H1 (cell line): Measurements from ENCODE around the gene APOBEC3F. TPM values are rescaled to one million over a fixed set of nuclear protein-coding genes. Genes with fewer than 3 reads are reported as not detected.
"Not testable (repeated sequence)": the region's sequence is repeated elsewhere in the genome, so short reads cannot be mapped to it uniquely, and the experiment has no call there.

Experiments used
- CTCF ChIA-PET: fragments of 300-600 bp; sonication (Branson Sonifier 250); formaldehyde crosslinking; loops from one replicate; lab custom pipeline; 2021; ENCODE audit not compliant: partially characterized antibody; lab: Charles Lee
- POLR2A ChIA-PET: fragments of 300-600 bp; sonication (Branson Sonifier 250); formaldehyde crosslinking; loops from one replicate; lab custom pipeline; 2021; ENCODE audit warnings: inconsistent platforms; ENCODE audit not compliant: partially characterized antibody; lab: Charles Lee
- DNase-seq, 2 experiments: peaks; one replicate each; pipeline versions ENCODE4 v3.0.0 to v3.0.0-alpha.2; 2010 to 2022; ENCODE audit warnings: low spot score in 2 of 2, low read depth in 1 of 2, mixed read lengths in 1 of 2
- FAIRE-seq: peaks from 2 replicates; lab custom pipeline; 2011; peaks lifted over from hg19 to GRCh38; lab: Jason Lieb, UNC
- H2AFZ ChIP-seq: 2 replicates; pipeline ENCODE4 v1.8.1; 2012; ENCODE audit warnings: low read length, inconsistent platforms
- H2AK5ac ChIP-seq: 2 replicates; pipeline ENCODE4 v1.6.1; 2013; ENCODE audit warnings: low read depth, low read length
- H2BK120ac ChIP-seq: replicated peaks from 2 replicates; pipeline ENCODE3; 2013; ENCODE audit warnings: low read depth, low read length, inconsistent platforms
- H2BK12ac ChIP-seq: 2 replicates; pipeline ENCODE4 v1.6.1; 2013; ENCODE audit warnings: low read depth, low read length
- H2BK15ac ChIP-seq: 2 replicates; pipeline ENCODE4 v1.6.1; 2013; ENCODE audit warnings: low read length
- H2BK20ac ChIP-seq: 2 replicates; pipeline ENCODE4 v1.6.1; 2013; ENCODE audit warnings: low read length
- H2BK5ac ChIP-seq: 2 replicates; pipeline ENCODE4 v1.6.1; 2013; ENCODE audit warnings: low read depth, low read length
- H3K14ac ChIP-seq: 2 replicates; pipeline ENCODE4 v1.6.1; 2013; ENCODE audit warnings: inconsistent platforms; ENCODE audit not compliant: insufficient read length
- H3K18ac ChIP-seq: 2 replicates; pipeline ENCODE4 v1.6.1; 2013; ENCODE audit warnings: low read length; ENCODE audit errors: extremely low read depth
- H3K23ac ChIP-seq: 2 replicates; pipeline ENCODE4 v1.6.1; 2013; ENCODE audit warnings: inconsistent platforms; ENCODE audit not compliant: insufficient read length
- H3K23me2 ChIP-seq: 2 replicates; pipeline ENCODE4 v1.6.1; 2013; ENCODE audit warnings: low read depth, low read length
- H3K27ac ChIP-seq: 2 replicates; pipeline ENCODE4 v1.6.1; 2011; ENCODE audit warnings: low read depth, low read length, inconsistent platforms
- H3K27me3 ChIP-seq, 4 experiments: replicated peaks in 1 of 4; 1 replicate in 1 of 4; 2 replicates in 3 of 4; pipeline versions ENCODE4 v1.6.1 to v1.8.1; 2011 to 2013; ENCODE audit warnings: low read length in 3 of 4, mild to moderate bottlenecking in 3 of 4, inconsistent platforms in 2 of 4, mixed read lengths in 2 of 4, moderate library complexity in 1 of 4; ENCODE audit not compliant: control insufficient read depth in 3 of 4, insufficient read depth in 3 of 4; ENCODE audit errors: extremely low read depth in 1 of 4
- H3K36me3 ChIP-seq, 4 experiments: 2 replicates each; pipeline versions ENCODE4 v1.6.1 to v1.8.1; 2011 to 2013; ENCODE audit warnings: mild to moderate bottlenecking in 4 of 4, low read length in 3 of 4, moderate library complexity in 2 of 4, control low read depth in 1 of 4, inconsistent platforms in 1 of 4; ENCODE audit not compliant: insufficient read depth in 4 of 4, control insufficient read depth in 2 of 4
- H3K4ac ChIP-seq: replicated peaks from 2 replicates; pipeline ENCODE3; 2013; ENCODE audit warnings: low read length, low read depth, mixed read lengths, inconsistent platforms; ENCODE audit not compliant: insufficient read length
- H3K4me1 ChIP-seq, 4 experiments: replicated peaks in 1 of 4; 1 replicate in 1 of 4; 2 replicates in 3 of 4; pipeline versions ENCODE4 v1.6.1 to v1.8.1; 2011 to 2013; ENCODE audit warnings: low read length in 3 of 4, inconsistent platforms in 2 of 4, mixed read lengths in 1 of 4; ENCODE audit not compliant: insufficient read depth in 4 of 4, control insufficient read depth in 3 of 4
- H3K4me2 ChIP-seq, 2 experiments: 2 replicates each; pipeline versions ENCODE4 v1.6.1 to v1.8.1; 2011 to 2013; ENCODE audit warnings: low read depth in 2 of 2, low read length in 2 of 2, control low read depth in 1 of 2, inconsistent platforms in 1 of 2, mild to moderate bottlenecking in 1 of 2; ENCODE audit not compliant: insufficient read depth in 1 of 2
- H3K4me3 ChIP-seq, 4 experiments: fragments of 200-600, 300-600 bp in 1 of 4; sonication (generic), shearing (Covaris generic), sonication (Bioruptor Twin) in 1 of 4; 2 replicates each; pipeline versions ENCODE4 v1.5.1 to v1.8.1; 2011 to 2016; ENCODE audit warnings: low read length in 4 of 4, low read depth in 3 of 4, control low read depth in 2 of 4, inconsistent platforms in 2 of 4, mild to moderate bottlenecking in 2 of 4, mixed read lengths in 1 of 4, moderate library complexity in 1 of 4; ENCODE audit not compliant: insufficient read depth in 2 of 4; ENCODE audit errors: extremely low read depth in 1 of 4
- H3K56ac ChIP-seq: replicated peaks from 2 replicates; pipeline ENCODE3; 2013; ENCODE audit warnings: low read depth, mild to moderate bottlenecking, mixed read lengths, low read length, inconsistent platforms; ENCODE audit not compliant: insufficient read length
- H3K79me1 ChIP-seq: 2 replicates; pipeline ENCODE4 v1.6.1; 2013; ENCODE audit warnings: low read depth, low read length, control low read depth
- H3K79me2 ChIP-seq, 2 experiments: 2 replicates each; pipeline versions ENCODE4 v1.6.1 to v1.8.1; 2012 to 2013; ENCODE audit warnings: low read length in 2 of 2, mild to moderate bottlenecking in 2 of 2, inconsistent platforms in 1 of 2; ENCODE audit not compliant: insufficient read depth in 2 of 2, control insufficient read depth in 1 of 2
- H3K9ac ChIP-seq, 4 experiments: replicated peaks in 1 of 4; 1 replicate in 1 of 4; 2 replicates in 3 of 4; pipeline versions ENCODE4 v1.6.1 to v1.8.1; 2011 to 2013; ENCODE audit warnings: low read depth in 3 of 4, low read length in 3 of 4, control low read depth in 2 of 4, mild to moderate bottlenecking in 2 of 4, moderate library complexity in 2 of 4, inconsistent platforms in 1 of 4; ENCODE audit errors: extremely low read depth in 1 of 4
- H3K9me3 ChIP-seq, 2 experiments: 2 replicates each; pipeline versions ENCODE4 v1.6.1 to v1.8.1; 2012 to 2013; ENCODE audit warnings: mild to moderate bottlenecking in 2 of 2, moderate library complexity in 2 of 2, control low read depth in 1 of 2, inconsistent platforms in 1 of 2, low read depth in 1 of 2, low read length in 1 of 2, mixed read lengths in 1 of 2; ENCODE audit not compliant: insufficient read depth in 2 of 2
- H4K20me1 ChIP-seq, 2 experiments: replicated peaks in 1 of 2; 2 replicates each; pipeline versions ENCODE3 to v1.8.1; 2011 to 2013; ENCODE audit warnings: inconsistent platforms in 2 of 2, low read length in 2 of 2, mild to moderate bottlenecking in 1 of 2; ENCODE audit not compliant: insufficient read depth in 2 of 2, control insufficient read depth in 1 of 2
- H4K5ac ChIP-seq: 2 replicates; pipeline ENCODE4 v1.6.1; 2013; ENCODE audit warnings: low read length, low read depth, mixed read lengths, inconsistent platforms; ENCODE audit not compliant: insufficient read length
- H4K8ac ChIP-seq: 2 replicates; pipeline ENCODE4 v1.8.0; 2013; ENCODE audit warnings: mild to moderate bottlenecking, moderate library complexity, low read length, inconsistent platforms; ENCODE audit not compliant: insufficient read depth; ENCODE audit errors: extremely low read depth
- H4K91ac ChIP-seq: replicated peaks from 2 replicates; pipeline ENCODE3; 2013; ENCODE audit warnings: low read length, mixed read lengths, inconsistent platforms; ENCODE audit not compliant: insufficient read length
- WGBS, 2 experiments: shearing (Covaris generic) in 1 of 2; methylation state at CpG; one replicate each; pipeline versions ENCODE4 v1.1.6 to v1.1.7; 2013 to 2015; ENCODE audit warnings: low lambda C conversion rate in 2 of 2, mixed read lengths in 2 of 2, inconsistent platforms in 1 of 2, low coverage in 1 of 2, missing lambda C conversion rate in 1 of 2; ENCODE audit not compliant: insufficient replicate concordance in 2 of 2, insufficient coverage in 1 of 2, insufficient read length in 1 of 2; ENCODE audit errors: extremely low coverage in 1 of 2, missing lambda C conversion rate in 1 of 2; 5-methylcytosine and 5-hydroxymethylcytosine counted together
- polyA plus RNA-seq, 7 experiments: library from polyadenylated mRNA; depleted of rRNA in 3 of 7; stranded (reverse) in 5 of 7; unstranded in 2 of 7; fragments of >200 nt in 5 of 7; fragments of 200-250 nt in 2 of 7; gene quantifications; 1 replicate in 5 of 7; 2 replicates in 1 of 7; 4 replicates in 1 of 7; pipeline versions ENCODE4 v1.2.1 to v1.2.3, GENCODE V29; 2011 to 2013; ENCODE audit warnings: missing spikeins in 2 of 7, mixed read lengths in 2 of 7
- total RNA-seq: library from RNA; stranded (reverse); fragmentation: NEBNext Ultra II Directional; extraction: Animal tissue kit (Norgen Biotek cat#: 25700); gene quantifications from 2 replicates; pipeline ENCODE4 v1.2.1, GENCODE V29; 2021

APOBEC3F gene
- total and polyA plus RNA-seq, 2 of the 8 experiments (the other 6 are each of a cell fraction or from before 2014, with no cell fraction given): 4.0 to 7.3 TPM

DNA sequence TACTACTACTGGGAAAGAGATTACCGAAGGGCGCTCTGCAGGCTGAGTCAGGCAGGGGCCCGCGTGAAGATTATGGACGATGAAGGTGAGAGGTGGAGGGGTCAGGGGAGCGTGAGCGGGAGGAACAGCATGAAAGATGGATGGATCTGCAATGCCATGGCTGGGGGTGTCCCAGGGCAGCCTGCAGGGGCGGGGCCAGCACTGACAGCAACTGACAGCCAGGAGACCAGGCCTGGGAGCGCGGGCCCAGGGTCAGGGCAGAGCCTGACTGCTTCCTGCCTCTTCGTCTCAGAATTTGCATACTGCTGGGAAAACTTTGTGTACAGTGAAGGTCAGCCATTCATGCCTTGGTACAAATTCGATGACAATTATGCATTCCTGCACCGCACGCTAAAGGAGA, 4.5 kb downstream of the APOBEC3F start:
- H4K20me1 ChIP-seq, DNase-seq, H3K27me3 ChIP-seq, H3K4me3 ChIP-seq, H3K4me2 ChIP-seq, H2BK12ac ChIP-seq, H3K27ac ChIP-seq, H4K5ac ChIP-seq, H3K23me2 ChIP-seq, H3K9me3 ChIP-seq, H3K79me2 ChIP-seq, H3K18ac ChIP-seq, H2BK5ac ChIP-seq, H2BK15ac ChIP-seq, H2AFZ ChIP-seq, H2BK120ac ChIP-seq, H3K9ac ChIP-seq, FAIRE-seq, H3K79me1 ChIP-seq, H3K23ac ChIP-seq, H3K36me3 ChIP-seq, H3K4ac ChIP-seq, H4K8ac ChIP-seq, H3K14ac ChIP-seq, H4K91ac ChIP-seq, H2BK20ac ChIP-seq, H3K56ac ChIP-seq, POLR2A ChIA-PET: not testable (repeated sequence)
- CTCF ChIA-PET: interaction anchor here (0.9 kb wide), 1 partner anchor 16 kb away, joined by 3 read pairs; no protein-coding TSS in a partner anchor
- peaks cover 0 to 20% (median 9%) of the 10 kb centered on the region in 4 experiments; a peak in 5 of 7 replicates for H3K4me1 ChIP-seq
- 0 out of 2 replicates have a peak overlapping the region, but pooled peaks have one; percentile 9 for H2AK5ac ChIP-seq
- WGBS, 2 experiments: 81% methylated on average over 14 of the region's 14 CpGs; no CpG with 5 or more reads in 1 of the 2 experiments

DNA sequence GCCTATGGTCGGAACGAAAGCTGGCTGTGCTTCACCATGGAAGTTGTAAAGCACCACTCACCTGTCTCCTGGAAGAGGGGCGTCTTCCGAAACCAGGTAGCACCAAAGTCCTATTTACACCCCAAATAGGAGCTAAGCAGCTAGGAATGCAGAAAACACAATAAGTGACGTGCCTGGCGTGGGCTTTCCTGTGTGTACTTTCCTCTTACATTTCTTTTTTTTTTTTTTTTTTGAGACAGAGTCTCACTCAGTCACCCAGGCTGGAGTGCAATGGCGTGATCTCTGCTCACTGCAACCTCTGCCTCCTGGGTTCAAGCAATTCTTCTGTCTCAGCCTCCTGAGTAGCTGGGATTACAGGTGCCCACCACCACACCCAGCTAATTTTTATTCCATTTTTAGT, 8.8 kb downstream of the APOBEC3F start:
- not testable (repeated sequence) for H2AK5ac ChIP-seq, H4K5ac ChIP-seq, DNase-seq, H3K4me3 ChIP-seq, H2BK120ac ChIP-seq, H3K14ac ChIP-seq, H2BK5ac ChIP-seq, H3K79me1 ChIP-seq, H3K4ac ChIP-seq, H3K18ac ChIP-seq, H3K23ac ChIP-seq, H3K9me3 ChIP-seq, H3K27me3 ChIP-seq, H4K91ac ChIP-seq, H2BK20ac ChIP-seq, H4K20me1 ChIP-seq, H3K56ac ChIP-seq, H2AFZ ChIP-seq, H3K36me3 ChIP-seq, FAIRE-seq, H3K27ac ChIP-seq, H3K4me2 ChIP-seq, H3K9ac ChIP-seq, H4K8ac ChIP-seq, H2BK12ac ChIP-seq, H3K23me2 ChIP-seq, H3K79me2 ChIP-seq
- WGBS, 2 experiments: 88% methylated on average over 6 of the region's 7 CpGs; no CpG with 5 or more reads in 1 of the 2 experiments
- CTCF ChIA-PET: interaction anchor here (0.9 to 2.1 kb wide), 6 partner anchors 44 to 214 kb away, joined by 3 to 7 read pairs (median 5); no protein-coding TSS in a partner anchor
- peaks cover 3 to 24% (median 10%) of the 10 kb centered on the region in 4 experiments; a peak in 6 of 7 replicates for H3K4me1 ChIP-seq
- POLR2A ChIA-PET: interaction anchor here (1.0 to 1.8 kb wide), 3 partner anchors 17 to 48 kb away, joined by 3 to 7 read pairs (median 3); no protein-coding TSS in a partner anchor
- 0 out of 2 replicates have a peak overlapping the region, but pooled peaks have one; percentile 5 for H2BK15ac ChIP-seq
